ENCODE results near the gene OR9A4. TPM values are rescaled to one million over a fixed set of nuclear protein-coding genes. Genes with fewer than 3 reads are reported as not detected.

Gene OR9A4
- total RNA-seq, 1 experiment from 2014 or later, result not detected

DNA sequence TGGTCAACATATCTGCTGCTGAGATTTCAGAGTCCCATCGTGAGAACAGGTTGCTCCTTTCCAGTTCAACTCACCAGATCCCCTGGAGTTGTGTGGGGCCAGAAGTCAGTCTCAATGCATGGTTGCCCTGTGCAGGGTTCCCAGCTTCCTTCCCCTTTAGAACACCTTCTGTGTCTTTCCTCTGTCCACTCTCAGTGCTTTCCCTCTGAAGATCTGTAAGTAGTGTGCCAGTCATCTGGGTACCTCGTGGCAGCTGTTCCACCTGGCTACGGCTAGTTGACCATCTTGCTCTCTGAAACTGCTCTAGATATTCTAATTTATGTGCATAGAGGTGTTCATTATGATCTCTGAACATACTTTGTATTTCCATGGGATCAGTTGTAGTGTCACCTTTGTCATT lies 38.8 kb upstream of the OR9A4 start:
- Histone ChIP-seq H3K27me3 (replicated peaks; ENCODE audit: insufficient read depth, low read depth, low read length, poor library complexity) (no peaks in the 10 kb centered on the region), H3K4me3 (ENCODE audit: low read depth, low read length, poor library complexity, severe bottlenecking) (no peak overlapping the region), H3K4me1 (ENCODE audit: insufficient read depth, low read length, poor library complexity, severe bottlenecking) (no peaks in the 10 kb centered on the region), H3K36me3 (ENCODE audit: insufficient read depth, low read length, poor library complexity, severe bottlenecking) (no peaks in the 10 kb centered on the region), H3K27ac (ENCODE audit: low read depth, low read length, poor library complexity, severe bottlenecking) (no peak overlapping the region), H3K9me3 (ENCODE audit: low read depth, low read length, poor library complexity, severe bottlenecking) (no peaks in the 10 kb centered on the region)
- ChIA-PET CTCF (no interaction called here), POLR2A (ENCODE audit: low non-redundant PET) (no interaction called here)
- intact Hi-C loops (cut with micrococcal nuclease; ENCODE audit: unreplicated experiment), result no loop called here
- TF ChIP-seq EZH2 (IDR thresholded peaks at IDR 0.05; ENCODE audit: borderline replicate concordance, low read depth, low read length, poor library complexity, severe bottlenecking), result no peak
- TF ChIP-seq, protein P1, sequence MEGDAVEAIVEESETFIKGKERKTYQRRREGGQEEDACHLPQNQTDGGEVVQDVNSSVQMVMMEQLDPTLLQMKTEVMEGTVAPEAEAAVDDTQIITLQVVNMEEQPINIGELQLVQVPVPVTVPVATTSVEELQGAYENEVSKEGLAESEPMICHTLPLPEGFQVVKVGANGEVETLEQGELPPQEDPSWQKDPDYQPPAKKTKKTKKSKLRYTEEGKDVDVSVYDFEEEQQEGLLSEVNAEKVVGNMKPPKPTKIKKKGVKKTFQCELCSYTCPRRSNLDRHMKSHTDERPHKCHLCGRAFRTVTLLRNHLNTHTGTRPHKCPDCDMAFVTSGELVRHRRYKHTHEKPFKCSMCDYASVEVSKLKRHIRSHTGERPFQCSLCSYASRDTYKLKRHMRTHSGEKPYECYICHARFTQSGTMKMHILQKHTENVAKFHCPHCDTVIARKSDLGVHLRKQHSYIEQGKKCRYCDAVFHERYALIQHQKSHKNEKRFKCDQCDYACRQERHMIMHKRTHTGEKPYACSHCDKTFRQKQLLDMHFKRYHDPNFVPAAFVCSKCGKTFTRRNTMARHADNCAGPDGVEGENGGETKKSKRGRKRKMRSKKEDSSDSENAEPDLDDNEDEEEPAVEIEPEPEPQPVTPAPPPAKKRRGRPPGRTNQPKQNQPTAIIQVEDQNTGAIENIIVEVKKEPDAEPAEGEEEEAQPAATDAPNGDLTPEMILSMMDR (conservative IDR thresholded peaks at IDR 0.05; ENCODE audit: low read depth, low read length), result no peak
- DNase-seq (ENCODE audit: low spot score), result no peak
- BruUV-seq (replicated peaks), result no TSS peak

DNA sequence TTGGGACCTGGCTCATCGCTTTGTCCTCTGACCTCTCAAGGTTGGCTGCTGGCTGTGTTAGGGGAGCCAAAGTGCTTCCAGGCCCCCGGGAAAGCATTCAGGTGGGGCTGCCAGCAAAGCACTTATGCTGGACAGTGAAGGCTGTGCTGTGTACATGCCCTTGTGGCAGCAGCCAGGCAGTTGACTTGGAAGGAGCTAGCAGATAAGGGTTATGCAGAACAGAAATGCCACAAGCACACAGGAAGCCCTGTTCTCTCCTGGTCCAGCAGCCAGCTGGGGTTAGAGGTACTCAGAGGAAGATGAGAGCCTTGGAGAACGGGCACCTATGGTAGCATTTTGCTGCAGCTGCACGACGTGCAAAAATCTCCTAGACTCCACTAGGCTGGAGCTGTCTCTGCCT lies 35.2 kb upstream of the OR9A4 start:
- CTCF ChIA-PET, result no interaction called here
- no peak for TF ChIP-seq EZH2 (IDR thresholded peaks at IDR 0.05; ENCODE audit: borderline replicate concordance, low read depth, low read length, poor library complexity, severe bottlenecking)
- TF ChIP-seq, protein P1 (conservative IDR thresholded peaks at IDR 0.05; ENCODE audit: low read depth, low read length), result no peak
- no peak overlapping the region for H3K27ac ChIP-seq (ENCODE audit: low read depth, low read length, poor library complexity, severe bottlenecking)

DNA sequence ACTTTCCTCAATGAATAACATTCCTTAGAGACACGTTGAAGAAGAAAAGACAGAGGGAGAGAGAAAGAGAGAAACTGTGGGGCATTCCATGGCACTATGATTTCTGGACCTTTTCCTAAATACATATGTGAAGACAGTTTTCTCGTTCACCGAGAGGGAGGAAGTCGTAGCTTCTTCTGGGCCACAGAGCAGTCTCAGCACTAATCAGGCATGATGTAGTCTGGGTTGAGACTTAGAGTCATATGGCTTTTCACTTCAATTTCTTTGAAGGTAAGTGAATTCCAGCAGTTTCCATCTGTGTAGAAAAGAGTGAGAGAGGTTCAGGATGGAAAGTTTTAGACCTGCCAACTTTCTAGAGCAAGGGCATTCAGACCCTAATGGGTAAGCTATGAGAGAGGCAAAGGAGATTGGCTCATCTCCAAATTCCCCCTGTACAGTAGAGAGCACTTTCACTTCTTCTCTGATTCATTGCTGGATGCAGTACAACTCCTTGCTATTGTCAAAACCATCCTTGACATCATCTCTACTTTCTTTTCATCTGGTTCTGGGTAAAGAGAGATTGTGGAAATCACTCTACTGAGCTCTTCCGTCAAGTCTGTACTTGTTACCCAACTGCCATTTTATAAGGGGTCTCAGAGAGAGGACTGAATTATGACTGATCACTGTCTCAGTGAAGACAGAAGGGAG lies 31.5 kb upstream of the OR9A4 start:
- no TSS peak for BruUV-seq (replicated peaks)
- H3K4me1 ChIP-seq (ENCODE audit: insufficient read depth, low read length, poor library complexity, severe bottlenecking), result no peaks in the 10 kb centered on the region

More for the DNA sequence above, 35.2 kb upstream of the OR9A4 start:
- POLR2A ChIA-PET (ENCODE audit: low non-redundant PET), result no interaction called here
- Histone ChIP-seq H3K36me3 (ENCODE audit: insufficient read depth, low read length, poor library complexity, severe bottlenecking) (no peaks in the 10 kb centered on the region), H3K4me1 (ENCODE audit: insufficient read depth, low read length, poor library complexity, severe bottlenecking) (no peaks in the 10 kb centered on the region), H3K27me3 (replicated peaks; ENCODE audit: insufficient read depth, low read depth, low read length, poor library complexity) (no peaks in the 10 kb centered on the region), H3K9me3 (ENCODE audit: low read depth, low read length, poor library complexity, severe bottlenecking) (no peaks in the 10 kb centered on the region), H3K4me3 (ENCODE audit: low read depth, low read length, poor library complexity, severe bottlenecking) (no peak overlapping the region)
- DNase-seq (ENCODE audit: low spot score), result no peak
- intact Hi-C loops (cut with micrococcal nuclease; ENCODE audit: unreplicated experiment), result no loop called here
- BruUV-seq (replicated peaks), result no TSS peak

More for the DNA sequence above, 31.5 kb upstream of the OR9A4 start:
- DNase-seq (ENCODE audit: low spot score), result no peak
- H3K27me3 ChIP-seq (replicated peaks; ENCODE audit: insufficient read depth, low read depth, low read length, poor library complexity), result no peaks in the 10 kb centered on the region
- no peak overlapping the region for H3K4me3 ChIP-seq (ENCODE audit: low read depth, low read length, poor library complexity, severe bottlenecking)
- intact Hi-C loops (cut with micrococcal nuclease; ENCODE audit: unreplicated experiment), result no loop called here
- CTCF ChIA-PET, result no interaction called here
- no peak for TF ChIP-seq EZH2 (IDR thresholded peaks at IDR 0.05; ENCODE audit: borderline replicate concordance, low read depth, low read length, poor library complexity, severe bottlenecking)
- TF ChIP-seq, protein P1 (conservative IDR thresholded peaks at IDR 0.05; ENCODE audit: low read depth, low read length), result no peak
- no peaks in the 10 kb centered on the region for H3K36me3 ChIP-seq (ENCODE audit: insufficient read depth, low read length, poor library complexity, severe bottlenecking)
- no peaks in the 10 kb centered on the region for H3K9me3 ChIP-seq (ENCODE audit: low read depth, low read length, poor library complexity, severe bottlenecking)
- POLR2A ChIA-PET (ENCODE audit: low non-redundant PET), result no interaction called here
- H3K27ac ChIP-seq (ENCODE audit: low read depth, low read length, poor library complexity, severe bottlenecking), result no peak overlapping the region
